NOMO-1 (cell line): Measurements from ENCODE around the gene RHPN2.
"Not testable (repeated sequence)": the region's sequence is repeated elsewhere in the genome, so short reads cannot be mapped to it uniquely, and the experiment has no call there.

Experiments
- DNase-seq, 2 experiments: peaks; one replicate each; lab custom pipeline; 2025; ENCODE audit not compliant: unreplicated experiment in 2 of 2; lab: John Stamatoyannopoulos, UW

Gene RHPN2

DNA sequence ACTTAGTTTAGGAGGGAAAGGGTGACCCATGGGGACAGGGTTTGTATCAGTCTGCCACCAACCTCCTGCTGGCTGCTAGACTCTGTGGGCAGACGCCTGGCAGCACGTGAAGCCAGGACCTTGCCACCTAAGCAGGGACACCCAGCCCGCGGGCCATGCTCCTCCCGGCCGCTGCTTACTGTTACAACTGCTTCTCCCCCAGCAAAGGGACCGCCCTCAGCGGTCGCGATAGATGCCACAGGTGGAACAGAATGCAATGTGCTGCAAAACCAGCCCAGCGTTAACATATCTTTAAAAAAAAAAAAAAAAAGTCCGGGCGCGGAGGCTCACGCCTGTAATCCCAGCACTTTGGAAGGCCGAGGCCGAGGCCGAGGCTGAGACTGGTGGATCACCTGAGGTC is 1.9 kb upstream of the RHPN2 start:
- DNase-seq, result no peak

DNA sequence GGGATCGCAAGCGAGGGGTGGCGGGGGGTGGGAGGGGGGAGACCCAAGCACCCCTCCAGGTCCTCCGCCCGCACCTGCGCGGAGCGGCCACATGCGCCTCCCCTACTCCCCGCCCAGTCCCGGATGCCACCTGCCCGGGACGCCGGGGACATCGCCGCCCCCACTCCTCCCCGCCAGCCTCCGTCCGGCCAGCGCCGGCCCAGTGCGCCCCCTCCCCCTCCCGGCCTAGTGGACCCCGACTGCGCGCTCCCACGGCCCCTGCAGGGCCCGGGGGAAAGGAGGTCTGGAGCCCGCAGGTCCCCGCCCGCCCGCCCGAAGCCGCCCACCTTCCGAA is 263 bp downstream of the RHPN2 start:
- DNase-seq, result no peak

DNA sequence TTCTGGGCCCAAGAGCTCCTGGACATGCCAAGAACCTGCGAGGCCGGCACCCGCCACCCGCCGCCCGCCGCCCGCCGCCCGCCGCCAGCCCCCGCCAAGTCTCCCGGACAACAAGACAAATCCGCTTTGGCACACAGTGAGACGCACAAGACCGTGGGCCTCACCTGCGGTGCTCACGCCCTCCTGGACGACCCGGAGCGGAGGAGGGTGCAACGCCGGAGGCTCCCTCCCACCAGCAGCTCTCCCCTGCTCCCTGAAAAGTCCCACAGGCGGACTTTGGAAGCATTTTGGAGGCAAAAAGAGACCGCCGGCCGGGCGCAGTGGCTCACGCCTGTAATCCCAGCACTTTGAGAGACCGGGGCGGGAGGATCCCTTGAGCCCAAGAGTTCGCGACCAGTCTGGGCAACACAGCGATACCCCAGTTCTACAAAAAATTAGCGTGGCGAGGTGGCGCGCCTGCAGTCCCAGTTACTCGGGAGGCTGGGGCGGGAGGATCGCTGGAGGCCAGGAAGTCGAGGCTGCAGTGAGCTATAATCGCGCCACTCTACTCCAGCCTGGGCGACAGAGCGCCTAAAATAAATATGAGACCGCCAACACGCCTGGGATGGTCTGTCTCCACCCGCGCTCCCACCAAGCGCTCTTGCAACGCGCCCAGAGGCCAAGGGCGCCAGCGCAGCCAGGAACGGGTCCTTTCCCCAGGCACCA is 783 bp downstream of the RHPN2 start:
- no peak for DNase-seq

DNA sequence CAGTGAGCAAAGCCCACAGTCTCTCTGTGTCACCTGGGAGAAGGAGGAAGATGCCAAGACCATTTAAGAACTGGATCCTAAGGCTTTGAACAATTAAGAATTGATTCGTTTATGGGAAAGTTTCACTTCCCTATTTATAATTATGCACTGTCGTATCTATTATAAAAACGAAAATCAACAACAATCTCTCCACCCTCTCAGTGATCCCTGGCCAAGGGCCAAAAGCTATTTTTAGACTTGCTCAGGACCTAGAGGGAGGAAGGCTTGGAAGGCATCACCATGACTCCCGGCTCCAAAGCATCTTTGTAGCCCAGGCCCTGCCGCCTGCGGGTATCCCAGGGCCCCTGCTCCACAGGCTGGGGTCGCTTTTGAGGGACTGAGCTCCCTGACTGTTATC is 1.3 kb downstream of the RHPN2 start:
- DNase-seq, result peak in 1 of 2 experiments; percentile 52

DNA sequence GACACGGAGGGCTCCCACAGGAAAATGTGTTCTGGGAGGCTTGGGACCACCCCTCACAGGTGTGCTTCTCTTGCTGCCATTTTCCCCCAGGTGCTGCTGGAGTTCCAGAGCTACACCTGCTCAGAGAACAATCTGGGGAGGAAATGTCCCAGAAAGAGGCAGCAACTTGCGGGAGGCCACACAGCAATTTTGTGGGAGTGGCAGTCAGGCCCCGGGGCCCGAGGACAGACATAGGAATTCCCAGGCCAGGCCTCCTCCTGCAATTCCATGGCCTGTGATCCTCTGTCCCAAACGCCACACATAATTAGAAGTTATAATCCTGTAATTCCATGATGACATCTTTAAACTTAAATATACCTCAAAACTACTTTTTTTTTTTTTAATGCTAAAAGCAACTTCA is 1.8 kb downstream of the RHPN2 start:
- no peak for DNase-seq

DNA sequence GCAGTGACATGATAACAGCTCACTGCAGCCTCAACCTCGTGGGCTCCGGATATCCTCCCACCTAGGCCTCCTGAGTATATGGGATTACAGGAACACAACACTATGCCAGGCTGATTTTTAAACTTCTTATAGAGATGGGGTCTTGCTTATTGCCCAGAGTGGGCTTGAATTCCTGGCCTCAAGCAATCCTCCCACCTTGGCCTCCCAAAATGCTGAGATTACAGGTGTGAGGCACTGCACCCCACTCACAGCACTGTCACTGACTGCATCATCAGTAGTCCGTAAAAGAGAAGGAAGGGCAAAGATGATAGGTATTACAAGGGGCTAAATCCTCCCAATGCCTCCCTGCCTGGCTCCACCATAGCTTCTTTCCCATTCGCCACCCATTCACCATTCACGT is 4.1 kb downstream of the RHPN2 start:
- no peak for DNase-seq

DNA sequence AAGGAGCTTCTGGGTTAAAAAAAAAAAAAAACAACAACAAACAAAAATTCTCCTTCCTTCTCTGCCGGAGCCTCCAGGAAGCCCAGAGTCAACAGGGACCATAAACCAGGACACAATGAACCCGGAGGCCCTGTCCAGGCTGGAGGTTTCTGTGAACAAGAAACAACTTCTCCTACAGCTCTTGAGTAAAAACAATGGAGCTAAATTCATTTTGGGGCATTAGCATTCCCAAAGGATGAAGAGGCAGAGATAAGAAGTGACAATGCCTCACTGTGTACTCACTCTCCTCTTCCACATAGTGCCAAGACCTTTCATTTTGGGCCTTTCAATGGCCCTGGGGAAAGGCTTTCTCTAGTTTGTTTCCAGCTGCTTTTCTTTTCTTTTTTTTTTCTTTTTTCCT is 9.0 kb downstream of the RHPN2 start:
- no peak for DNase-seq

DNA sequence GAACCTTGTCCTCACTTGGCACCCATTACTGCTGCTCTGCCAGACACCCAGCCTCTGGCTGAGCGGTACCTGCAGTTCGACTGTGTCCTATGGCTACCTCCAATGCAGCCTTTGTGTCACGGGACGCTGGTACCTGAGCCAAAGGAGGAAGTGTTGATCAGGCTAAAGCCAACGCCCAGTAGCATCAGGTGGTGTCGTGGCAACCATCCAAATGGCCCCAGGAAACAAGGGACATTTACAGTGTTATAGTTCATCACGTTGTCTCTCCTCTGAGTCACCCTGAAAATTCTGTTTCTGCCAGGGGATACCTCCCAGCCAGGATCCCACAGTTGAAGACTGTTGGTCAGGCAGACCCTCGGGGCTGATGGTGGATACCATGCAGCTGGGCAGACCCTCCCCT is 10.1 kb downstream of the RHPN2 start:
- DNase-seq, result no peak

DNA sequence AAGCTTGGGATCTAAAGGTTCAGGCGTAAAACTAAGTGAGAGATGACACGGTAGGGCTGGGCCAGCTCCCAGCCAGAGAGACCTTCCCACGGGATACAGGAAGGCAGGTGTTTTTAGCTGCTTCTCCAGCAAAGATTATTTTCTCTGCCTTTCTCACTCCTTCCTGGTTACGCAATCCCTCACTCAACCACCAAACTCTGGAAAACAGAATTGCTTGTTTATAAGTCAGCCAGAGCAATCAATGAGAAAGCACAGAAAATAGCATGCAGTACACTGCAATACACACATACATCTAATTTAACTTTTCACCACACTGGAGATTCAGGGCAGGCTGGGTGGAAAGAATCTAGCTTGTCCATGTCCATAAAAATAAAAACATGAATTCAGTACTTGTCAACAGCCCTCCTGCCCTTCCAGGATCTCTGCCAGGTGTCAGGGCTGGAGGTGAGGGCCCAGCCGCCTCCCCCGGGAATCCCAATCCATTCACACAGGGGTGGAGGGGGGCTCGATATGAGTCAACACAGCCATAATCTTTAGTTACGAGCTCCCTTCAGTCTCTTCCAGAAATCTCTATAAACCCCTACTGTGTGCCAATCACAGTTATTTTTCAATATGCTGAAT is 12.2 kb downstream of the RHPN2 start:
- no peak for DNase-seq

DNA sequence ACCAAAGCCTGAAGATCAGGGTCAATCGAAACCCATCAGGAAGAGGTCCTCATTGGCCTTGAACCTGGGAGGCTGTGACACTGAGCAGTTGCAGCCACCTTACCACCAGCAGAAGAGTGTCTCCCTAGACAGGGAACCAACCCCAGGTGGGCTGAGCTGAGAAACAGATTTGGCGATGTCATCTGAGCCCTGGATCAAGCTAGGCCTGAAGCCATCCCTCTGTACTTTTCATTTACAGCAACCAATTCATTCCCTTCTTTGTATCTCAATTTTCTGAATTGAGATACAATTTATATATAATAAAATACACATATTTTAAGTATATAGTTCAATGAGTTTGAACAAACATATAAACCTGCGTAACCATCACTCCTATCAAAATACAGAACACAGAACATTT is 14.6 kb downstream of the RHPN2 start:
- DNase-seq, result no peak

DNA sequence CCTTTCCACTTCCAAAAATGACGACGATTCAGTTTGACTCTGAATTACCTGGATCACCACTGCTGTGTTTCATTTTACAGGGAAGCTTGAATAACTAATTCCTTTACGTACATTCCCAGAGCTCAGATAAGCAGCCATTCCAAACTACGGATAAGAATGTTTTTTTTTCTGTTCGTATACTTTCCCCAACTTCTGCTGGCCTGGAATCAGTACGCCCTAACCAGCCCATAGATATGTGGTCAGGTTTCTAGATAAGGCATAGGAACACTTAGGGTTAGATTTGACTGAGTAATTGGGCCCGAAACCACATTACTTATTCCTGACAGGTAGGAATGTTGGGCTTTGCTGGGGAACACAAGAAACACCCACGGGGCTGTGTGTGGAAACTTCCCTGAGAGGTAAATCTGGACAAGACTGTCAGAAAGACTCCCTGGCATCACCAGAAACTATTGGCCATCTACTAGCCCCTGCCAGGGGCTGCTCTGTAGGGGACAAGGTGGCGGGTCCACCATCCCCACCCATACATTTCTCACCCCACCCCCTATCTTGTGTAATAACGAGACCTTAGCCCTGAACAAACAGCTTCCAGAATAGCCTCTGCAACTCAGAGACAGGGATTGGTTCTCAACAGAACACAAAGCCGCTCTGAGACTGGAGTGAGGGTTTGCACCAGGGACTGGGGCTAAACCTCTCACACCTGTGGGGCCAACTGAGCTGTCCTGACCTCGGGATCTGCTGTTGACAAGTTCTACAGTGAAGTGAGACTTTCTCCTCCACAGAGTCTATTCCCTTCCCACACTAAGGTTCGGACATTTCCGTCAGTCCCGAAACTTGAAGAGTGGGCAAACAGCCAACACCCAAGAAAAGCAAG is 15.6 kb downstream of the RHPN2 start:
- no peak for DNase-seq

DNA sequence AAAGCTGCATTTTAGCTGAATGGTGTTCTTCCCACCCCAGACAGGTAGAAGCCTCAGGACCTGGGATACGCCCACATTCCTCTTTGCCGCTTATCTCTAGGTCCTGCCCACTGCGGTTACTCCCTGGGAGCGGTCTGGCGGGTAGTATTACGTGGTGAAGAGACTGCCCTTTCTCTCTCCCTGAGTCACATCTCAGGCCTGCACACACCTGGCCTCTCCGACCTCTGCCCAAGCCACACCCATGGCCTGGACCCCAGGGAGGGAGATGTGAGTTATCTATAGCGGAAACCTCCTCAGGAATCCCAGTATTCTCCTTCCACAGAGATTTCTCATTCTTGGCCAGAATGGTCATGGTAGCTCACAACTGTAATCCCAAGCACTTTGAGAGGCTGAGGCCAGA is 17.3 kb downstream of the RHPN2 start:
- no peak for DNase-seq

DNA sequence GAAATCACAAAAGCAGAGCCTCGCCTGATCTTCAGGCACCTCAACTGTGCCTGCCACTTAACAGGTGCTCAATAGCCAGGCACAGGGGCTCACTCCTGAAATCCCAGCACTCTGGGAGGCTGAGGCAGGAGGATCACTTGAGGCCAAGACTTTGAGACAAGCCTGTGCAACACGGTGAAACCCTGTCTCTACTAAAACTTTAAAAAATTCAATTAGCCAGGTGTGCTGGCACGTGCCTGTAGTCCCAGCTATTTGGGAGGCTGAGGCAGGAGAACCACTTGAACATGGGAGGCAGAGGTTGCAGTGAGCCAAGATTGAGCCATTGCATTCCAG is 22.9 kb downstream of the RHPN2 start:
- DNase-seq, result not testable (repeated sequence)

DNA sequence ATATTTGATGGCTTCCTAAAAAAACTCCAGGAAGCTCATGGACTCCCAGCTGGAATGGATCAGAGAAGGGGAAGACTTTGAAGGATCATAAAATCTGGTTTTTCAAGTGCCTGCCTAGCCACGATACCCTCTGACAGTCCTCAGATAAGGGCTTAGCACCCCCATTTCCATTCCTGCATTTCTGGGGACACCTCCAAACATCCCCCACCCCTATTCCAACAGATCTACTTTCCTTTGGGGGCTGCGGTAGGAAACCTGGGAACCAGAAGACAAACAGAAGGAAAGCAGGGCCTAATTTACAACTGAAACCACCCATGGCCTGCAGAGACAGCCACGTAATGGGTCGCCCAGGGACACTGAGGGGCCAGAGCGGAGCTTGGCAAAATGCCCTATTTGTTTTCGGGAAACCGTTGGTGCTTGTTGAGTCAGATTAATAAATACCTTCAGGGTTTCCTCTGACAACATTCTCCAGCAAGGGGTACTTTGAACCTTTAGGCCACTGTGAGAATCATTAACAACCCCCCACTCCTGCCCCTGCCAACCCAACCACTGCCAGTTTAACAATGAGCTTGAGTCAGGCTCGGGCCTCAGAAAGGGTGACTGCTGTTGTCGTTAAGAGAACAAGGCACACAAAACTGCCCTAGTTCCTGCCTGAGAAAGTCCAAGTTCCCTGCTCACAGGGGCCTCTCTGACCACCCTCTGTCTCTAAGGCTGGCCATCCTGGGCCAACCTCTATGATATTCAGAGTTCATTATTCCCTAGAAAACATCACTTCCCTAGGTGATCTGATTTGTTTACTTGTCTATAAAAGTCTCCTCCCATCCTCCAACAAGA is 23.5 kb downstream of the RHPN2 start:
- no peak for DNase-seq

DNA sequence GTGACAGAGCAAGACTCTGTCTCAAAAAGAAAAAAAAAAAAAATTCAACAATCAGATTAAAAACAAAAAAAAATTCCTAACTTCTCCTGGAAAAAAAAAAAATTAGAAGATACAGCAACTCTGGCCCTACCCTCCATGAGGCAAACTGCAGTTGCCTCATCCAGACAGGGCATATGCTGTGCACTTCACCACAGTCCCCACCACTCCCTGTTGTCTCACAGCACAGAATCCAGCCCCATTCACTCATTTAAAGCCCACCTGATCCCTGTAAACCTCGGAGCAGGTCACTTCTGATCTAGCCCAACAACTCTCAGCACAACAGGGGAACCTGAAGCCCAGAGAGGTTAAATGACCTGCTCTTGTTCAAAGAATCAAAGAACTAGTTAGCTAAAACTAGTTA is 24.9 kb downstream of the RHPN2 start:
- DNase-seq, result no peak

DNA sequence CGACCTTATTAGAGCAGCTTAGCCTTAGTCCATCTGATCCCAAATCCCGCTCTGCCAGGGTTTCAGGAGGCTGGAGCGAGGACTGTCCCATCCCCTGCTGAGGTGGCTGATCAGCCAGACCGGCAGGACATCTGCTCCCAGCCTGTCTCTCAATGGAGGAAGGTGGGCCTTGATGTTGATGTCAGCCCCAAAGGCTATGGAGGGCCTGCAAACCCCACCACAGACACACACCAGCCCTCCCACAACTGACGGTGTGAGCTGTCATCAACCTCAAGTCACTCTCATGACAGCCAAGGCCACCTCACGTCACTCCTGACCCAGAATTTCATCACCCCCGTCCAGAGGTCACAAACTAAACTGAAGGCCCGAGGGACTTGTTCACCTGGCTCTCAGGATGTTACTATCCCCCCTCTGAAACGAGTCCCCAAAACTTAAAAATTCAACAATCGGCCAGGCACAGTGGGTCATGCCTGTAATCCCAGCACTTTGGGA is 25.5 kb downstream of the RHPN2 start:
- no peak for DNase-seq

DNA sequence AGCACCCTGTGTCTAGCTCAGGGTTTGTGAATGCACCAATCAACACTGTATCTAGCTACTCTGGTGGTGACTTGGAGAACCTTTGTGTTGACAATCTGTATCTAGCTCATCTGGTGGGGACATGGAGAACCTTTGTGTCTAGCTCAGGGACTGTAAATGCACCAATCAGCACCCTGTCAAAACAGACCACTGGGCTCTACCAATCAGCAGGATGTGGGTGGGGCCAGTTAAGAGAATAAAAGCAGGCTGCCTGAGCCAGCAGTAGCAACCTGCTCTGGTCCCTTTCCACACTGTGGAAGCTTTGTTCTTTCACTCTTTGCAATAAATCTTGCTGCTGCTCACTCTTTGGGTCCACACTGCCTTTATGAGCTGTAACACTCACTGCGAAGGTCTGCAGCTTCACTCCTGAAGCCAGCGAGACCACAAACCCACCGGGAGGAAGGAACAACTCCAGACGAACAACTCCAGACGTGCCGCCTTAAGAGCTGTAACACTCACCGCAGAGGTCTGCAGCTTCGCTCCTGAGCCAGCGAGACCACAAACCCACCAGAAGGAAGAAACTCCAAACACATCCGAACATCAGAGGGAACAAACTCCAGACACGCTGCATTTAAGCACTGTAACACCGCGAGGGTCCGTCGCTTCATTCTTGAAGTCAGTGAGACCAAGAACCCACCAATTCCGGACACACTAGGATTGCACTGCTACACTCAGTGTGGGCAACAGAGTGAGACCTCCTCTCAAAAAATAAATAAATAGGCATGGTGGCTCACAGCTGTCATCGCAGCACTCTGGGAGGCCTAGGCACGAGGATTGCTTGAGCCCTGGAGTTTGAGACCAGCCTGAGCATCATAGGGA is 27.3 kb downstream of the RHPN2 start:
- not testable (repeated sequence) for DNase-seq

DNA sequence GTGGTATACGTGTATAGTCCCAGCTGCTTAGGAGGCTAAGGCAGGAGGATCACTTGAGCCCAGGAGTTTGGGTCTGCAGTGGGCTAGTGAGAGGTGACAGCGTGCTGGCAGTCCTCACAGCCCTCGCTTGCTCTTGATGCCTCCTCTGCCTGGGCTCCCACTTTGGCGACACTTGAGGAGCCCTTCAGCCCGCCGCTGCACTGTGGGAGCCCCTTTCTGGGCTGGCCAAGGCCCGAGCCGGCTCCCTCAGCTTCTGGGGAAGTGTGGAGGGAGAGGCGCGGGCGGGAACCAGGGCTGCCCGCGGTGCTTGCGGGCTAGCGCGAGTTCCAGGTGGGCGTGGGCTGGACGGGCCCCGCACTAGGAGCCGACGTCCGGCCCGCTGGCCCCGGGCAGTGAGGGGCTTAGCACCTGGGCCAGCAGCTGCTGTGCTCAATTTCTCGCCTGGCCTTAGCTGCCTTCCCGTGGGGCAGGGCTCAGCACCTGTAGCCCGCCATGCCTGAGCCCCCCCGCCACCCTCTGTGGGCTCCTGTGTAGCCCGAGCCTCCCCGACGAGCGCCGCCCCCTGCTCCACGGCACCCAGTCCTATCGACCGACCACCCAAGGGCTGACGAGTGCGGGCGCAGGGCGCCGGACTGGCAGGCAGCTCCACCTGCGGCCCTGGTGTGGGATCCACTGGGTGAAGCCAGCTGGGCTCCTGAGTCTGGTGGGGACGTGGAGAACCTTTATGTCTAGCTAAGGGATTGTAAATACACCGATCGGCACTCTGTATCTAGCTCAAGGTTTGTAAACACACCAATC is 28.1 kb downstream of the RHPN2 start:
- DNase-seq, result not testable (repeated sequence)

DNA sequence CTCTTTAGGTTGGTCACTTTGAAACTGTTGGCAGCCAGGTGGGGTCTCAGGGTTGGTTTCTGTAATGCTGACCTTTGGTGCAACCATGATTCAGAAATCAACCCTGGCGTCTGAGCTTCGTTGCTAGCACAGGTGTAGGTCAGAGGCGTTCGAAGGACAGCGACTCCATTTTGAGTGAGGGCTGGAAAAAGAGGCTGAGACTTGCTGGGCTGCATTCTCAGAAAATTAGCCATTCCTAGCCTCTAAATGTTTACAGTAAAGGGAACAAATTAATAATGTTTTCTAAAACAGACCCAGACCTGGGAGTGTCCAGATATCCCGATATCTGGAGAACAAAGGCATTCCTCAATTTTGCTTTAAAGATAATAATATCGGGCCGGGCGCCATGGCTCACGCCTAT is 29.2 kb downstream of the RHPN2 start:
- DNase-seq, result no peak
